Natural killer cell (primary cell): ENCODE results near the gene WDFY4. TPM values are rescaled to one million over a fixed set of nuclear protein-coding genes. Genes with fewer than 3 reads are reported as not detected.

Experiments
- ATAC-seq, 3 donors: fragments of 150-1000 bp in 2 of 3; fragments of 200-7000 bp in 1 of 3; cut with Tn5 transposase; 1 replicate in 1 of 3; 2 replicates in 2 of 3; pipeline ENCODE4 v1.10.0; 2021; ENCODE audit warnings: mild to moderate bottlenecking in 2 of 3, moderate library complexity in 2 of 3
- DNase-seq, 2 donors: peaks; one replicate each; pipeline versions ENCODE4 v3.0.0 to v3.0.0-alpha.2; 2013 to 2021; ENCODE audit warnings: mixed read lengths in 1 of 2
- H3K27ac ChIP-seq: one replicate; pipeline ENCODE4 v1.5.1; 2013; ENCODE audit warnings: mild to moderate bottlenecking, low read length
- H3K27me3 ChIP-seq: one replicate; pipeline ENCODE4 v1.6.1; 2013; ENCODE audit warnings: low read length; ENCODE audit not compliant: control insufficient read depth, insufficient read depth
- H3K36me3 ChIP-seq: one replicate; pipeline ENCODE4 v1.6.1; 2013; ENCODE audit warnings: low read length; ENCODE audit not compliant: control insufficient read depth, insufficient read depth
- H3K4me1 ChIP-seq: one replicate; pipeline ENCODE4 v1.6.1; 2013; ENCODE audit warnings: low read length; ENCODE audit not compliant: control insufficient read depth, insufficient read depth
- H3K4me3 ChIP-seq: one replicate; pipeline ENCODE4 v1.5.1; 2013; ENCODE audit warnings: low read length
- H3K9me3 ChIP-seq: one replicate; pipeline ENCODE4 v1.6.1; 2013; ENCODE audit warnings: low read length; ENCODE audit not compliant: control insufficient read depth, insufficient read depth
- H3K27ac Mint-ChIP-seq, 2 donors: one replicate each; pipeline ENCODE4 v1.8.0; 2022; ENCODE audit warnings: mild to moderate bottlenecking in 2 of 2, mixed read lengths in 2 of 2, moderate library complexity in 1 of 2
- H3K27me3 Mint-ChIP-seq, 2 donors: one replicate each; pipeline ENCODE4 v1.8.0; 2022; ENCODE audit warnings: low read depth in 2 of 2, mixed read lengths in 2 of 2
- H3K36me3 Mint-ChIP-seq: one replicate; pipeline ENCODE4 v1.8.0; 2022; ENCODE audit warnings: mixed read lengths
- H3K4me1 Mint-ChIP-seq, 2 donors: one replicate each; pipeline ENCODE4 v1.8.0; 2022; ENCODE audit warnings: mixed read lengths in 2 of 2
- H3K4me3 Mint-ChIP-seq: one replicate; pipeline ENCODE4 v1.8.0; 2022; ENCODE audit warnings: mild to moderate bottlenecking, moderate library complexity, mixed read lengths
- H3K9me3 Mint-ChIP-seq, 2 donors: one replicate each; pipeline ENCODE4 v1.8.0; 2022; ENCODE audit warnings: mixed read lengths in 2 of 2
- CTCF ChIP-seq: fragments of 200-600 bp; IDR thresholded peaks from one replicate; pipeline ENCODE4 v1.8.0; 2022; ENCODE audit warnings: antibody characterized with exemption
- WGBS: methylation state at CpG from one replicate; pipeline ENCODE4 v1.1.7; 2013; ENCODE audit warnings: missing lambda C conversion rate; ENCODE audit not compliant: insufficient coverage; 5-methylcytosine and 5-hydroxymethylcytosine counted together
- intact Hi-C: fragments of 100-400 bp; cut with micrococcal nuclease; formaldehyde crosslinking; loops from one replicate; pipeline ENCODE4 v1.14.2; 2022
- total RNA-seq, 4 donors: library from RNA; stranded (reverse); fragments of 120-200 nt in 1 of 4; gene quantifications; one replicate each; pipeline versions ENCODE4 v1.2.3 to v1.2.4, GENCODE V29; 2013 to 2022

WDFY4 gene
- total RNA-seq, 3 donors from 2014 or later (not counting 1 experiment from before 2014, with no cell fraction given): 1.7 to 8.4 (median 3.5) TPM

GRCh38 chr10:48800007-48800675 is 115.5 kb downstream of the WDFY4 start:
- peak overlapping the region; percentile 59 to 84 for H3K27ac Mint-ChIP-seq
- peak overlapping the region; percentile 54 for H3K27ac ChIP-seq
- intact Hi-C loops: no loop called here
- no peak overlapping the region for H3K4me3 ChIP-seq
- no peaks in the 10 kb centered on the region for H3K36me3 Mint-ChIP-seq
- peak in 1 of 3 donors; percentile 25 for ATAC-seq
- H3K36me3 ChIP-seq: no peaks in the 10 kb centered on the region
- no peaks in the 10 kb centered on the region for H3K9me3 ChIP-seq
- H3K9me3 Mint-ChIP-seq: peaks cover 4% of the 10 kb centered on the region in 2 donors
- H3K4me1 Mint-ChIP-seq: peaks cover 40 to 41% of the 10 kb centered on the region in 2 donors
- H3K27me3 Mint-ChIP-seq: no peaks in the 10 kb centered on the region
- peak overlapping the region; percentile 71 for H3K4me3 Mint-ChIP-seq
- WGBS: 76% methylated on average over 12 of the region's 12 CpGs
- peaks cover 35% of the 10 kb centered on the region for H3K4me1 ChIP-seq
- peak in 1 of 2 donors; percentile 27 for DNase-seq
- no peaks in the 10 kb centered on the region for H3K27me3 ChIP-seq
- no peak for TF ChIP-seq CTCF

- Histone ChIP-seq H3K36me3 (no peaks in the 10 kb centered on the region), H3K27me3 (no peaks in the 10 kb centered on the region), H3K4me3 (no peak overlapping the region), H3K27ac (peak overlapping the region; percentile 18), H3K4me1 (peaks cover 35% of the 10 kb centered on the region), H3K9me3 (no peaks in the 10 kb centered on the region)
- ATAC-seq: no peak
- no peaks in the 10 kb centered on the region for H3K27me3 Mint-ChIP-seq
- intact Hi-C loops: no loop called here
- H3K27ac Mint-ChIP-seq: peak overlapping the region; percentile 59 to 84
- TF ChIP-seq CTCF: no peak
- H3K4me3 Mint-ChIP-seq: no peak overlapping the region
- H3K9me3 Mint-ChIP-seq: peaks cover 4% of the 10 kb centered on the region in 2 donors
- H3K36me3 Mint-ChIP-seq: no peaks in the 10 kb centered on the region
- H3K4me1 Mint-ChIP-seq: peaks cover 40 to 41% of the 10 kb centered on the region in 2 donors
- no peak for DNase-seq
Observed at GRCh38 chr10:48801001-48801421, 116.3 kb downstream of the WDFY4 start.

- 36% methylated on average over 2 of the region's 2 CpGs for WGBS
- ATAC-seq: peak; percentile 75 to 89 (median 78)
- Histone ChIP-seq H3K36me3 (no peaks in the 10 kb centered on the region), H3K4me1 (peaks cover 35% of the 10 kb centered on the region), H3K27ac (no peak overlapping the region), H3K9me3 (no peaks in the 10 kb centered on the region), H3K4me3 (no peak overlapping the region), H3K27me3 (no peaks in the 10 kb centered on the region)
- peak overlapping the region; percentile 66 to 70 for H3K27ac Mint-ChIP-seq
- DNase-seq: no peak
- peaks cover 40 to 41% of the 10 kb centered on the region in 2 donors for H3K4me1 Mint-ChIP-seq
- no peak for TF ChIP-seq CTCF
- intact Hi-C loops: no loop called here
- peaks cover 4% of the 10 kb centered on the region in 2 donors for H3K9me3 Mint-ChIP-seq
- no peaks in the 10 kb centered on the region for H3K36me3 Mint-ChIP-seq
- H3K4me3 Mint-ChIP-seq: peak overlapping the region; percentile 35
- no peaks in the 10 kb centered on the region for H3K27me3 Mint-ChIP-seq
Observed at GRCh38 chr10:48802611-48803071, 118.0 kb downstream of the WDFY4 start.
